HL-60 (cell line): ENCODE results near the gene PNPLA6.

ENCODE experiments used
- DNase-seq, 2 experiments: peaks; one replicate each; pipeline ENCODE4 v3.0.0-alpha.2; 2010 to 2020; ENCODE audit warnings: low read depth in 1 of 2, low spot score in 1 of 2
- H3K27ac ChIP-seq: fragments of 250-450 bp; sonication (Bioruptor Pico); replicated peaks from 2 replicates; pipeline ENCODE4 v1.5.1; 2020; ENCODE audit warnings: mild to moderate bottlenecking, moderate library complexity
- H3K27me3 ChIP-seq: fragments of 250-450 bp; sonication (Bioruptor Pico); 2 replicates; pipeline ENCODE4 v1.5.1; 2021; ENCODE audit warnings: mild to moderate bottlenecking, moderate library complexity; ENCODE audit not compliant: insufficient read depth, poor library complexity, severe bottlenecking
- H3K4me3 ChIP-seq: replicated peaks from 2 replicates; pipeline ENCODE4 v1.5.1; 2011; ENCODE audit warnings: mild to moderate bottlenecking, control low read depth, low read length; ENCODE audit not compliant: insufficient read depth
- CTCF ChIP-seq: IDR thresholded peaks from one replicate; pipeline ENCODE4 v1.5.1; 2011; ENCODE audit warnings: low read length, control low read depth, inconsistent platforms; ENCODE audit not compliant: insufficient read depth
- GABPA ChIP-seq: IDR thresholded peaks from 2 replicates; pipeline ENCODE4 v1.6.1; 2012; ENCODE audit warnings: low read depth
- POLR2AphosphoS5 ChIP-seq: IDR thresholded peaks from 2 replicates; pipeline ENCODE4 v1.6.1; 2012; ENCODE audit warnings: low read depth
- REST ChIP-seq: IDR thresholded peaks from 2 replicates; pipeline ENCODE4 v1.6.1; 2012; ENCODE audit warnings: low read depth; ENCODE audit not compliant: insufficient replicate concordance
- SPI1 ChIP-seq: IDR thresholded peaks from 2 replicates; pipeline ENCODE4 v1.6.1; 2012; ENCODE audit warnings: low read depth, mild to moderate bottlenecking, borderline replicate concordance

The PNPLA6 gene

GRCh38 chr19:7492142-7492541, 43.4 kb upstream of the PNPLA6 start:
- no peaks in the 10 kb centered on the region for H3K27me3 ChIP-seq
- H3K27ac ChIP-seq: peak overlapping the region; percentile 59
- peak; percentile 97 to 98 for DNase-seq
- no peak overlapping the region for H3K4me3 ChIP-seq
- peak; percentile 94 for TF ChIP-seq POLR2AphosphoS5
- 0 out of 2 replicates have a peak, but pooled peaks have one; percentile 35 for TF ChIP-seq GABPA
- no peak for TF ChIP-seq SPI1

GRCh38 chr19:7492558-7492957, 43.0 kb upstream of the PNPLA6 start:
- peak overlapping the region; percentile 55 for H3K27ac ChIP-seq
- DNase-seq: no peak
- no peak overlapping the region for H3K4me3 ChIP-seq
- no peaks in the 10 kb centered on the region for H3K27me3 ChIP-seq
- TF ChIP-seq POLR2AphosphoS5 (no peak), SPI1 (no peak), GABPA (no peak), REST (no peak), CTCF (no peak)

GRCh38 chr19:7494416-7495098, 41.0 kb upstream of the PNPLA6 start:
- no peaks in the 10 kb centered on the region for H3K27me3 ChIP-seq
- DNase-seq: no peak
- H3K27ac ChIP-seq: no peak overlapping the region
- TF ChIP-seq SPI1 (no peak), GABPA (no peak), CTCF (no peak)
- H3K4me3 ChIP-seq: no peak overlapping the region

GRCh38 chr19:7497292-7497691, 38.2 kb upstream of the PNPLA6 start:
- peak; percentile 28 for TF ChIP-seq CTCF
- no peak for TF ChIP-seq POLR2AphosphoS5
- peaks cover 6% of the 10 kb centered on the region for H3K27me3 ChIP-seq
- no peak overlapping the region for H3K4me3 ChIP-seq
- H3K27ac ChIP-seq: no peak overlapping the region
- peak in 1 of 2 experiments; percentile 47 for DNase-seq

- H3K27me3 ChIP-seq: peaks cover 6% of the 10 kb centered on the region
- peak overlapping the region; percentile 31 for H3K4me3 ChIP-seq
- DNase-seq: peak in 1 of 2 experiments; percentile 36
- TF ChIP-seq SPI1 (no peak), POLR2AphosphoS5 (no peak), REST (no peak)
- no peak overlapping the region for H3K27ac ChIP-seq
Measured at GRCh38 chr19:7500811-7501450, 34.6 kb upstream of the PNPLA6 start.
